NOMO-1 treated with DMSO at 0.1 percent for 48 hours (cell line): Measurements from ENCODE around the gene ZBTB22.
"Not testable (repeated sequence)": the region's sequence is repeated elsewhere in the genome, so short reads cannot be mapped to it uniquely, and the experiment has no call there.

Experiments
- DNase-seq: peaks from one replicate; lab custom pipeline; 2025; ENCODE audit not compliant: unreplicated experiment; lab: John Stamatoyannopoulos, UW

The ZBTB22 gene

GRCh38 chr6:33280539-33280938 is 37.0 kb downstream of the ZBTB22 start:
- no peak for DNase-seq

GRCh38 chr6:33279971-33280511 is 37.5 kb downstream of the ZBTB22 start:
- DNase-seq = no peak

DNA sequence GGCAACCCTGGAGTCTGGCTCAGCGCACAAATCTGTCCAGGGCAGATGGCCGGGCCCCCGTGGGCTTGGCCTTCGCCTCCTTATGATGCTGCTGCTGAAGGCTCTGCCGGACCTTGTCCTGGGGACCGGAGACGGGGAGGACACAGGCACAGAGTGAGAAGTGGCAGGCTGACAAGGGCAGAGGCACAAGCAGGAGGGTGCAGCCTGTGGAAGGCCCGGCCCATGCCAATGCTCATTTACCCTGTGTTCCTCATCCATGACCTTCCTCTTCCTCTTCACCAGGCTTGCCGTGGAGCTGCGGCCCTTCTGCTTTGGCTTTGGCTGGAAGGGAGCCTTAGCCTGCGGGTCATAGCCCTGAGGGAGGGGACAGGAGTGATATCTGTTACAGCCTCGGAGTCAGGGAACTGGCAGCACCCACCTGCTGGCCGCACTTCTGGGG is 38.3 kb downstream of the ZBTB22 start:
- no peak for DNase-seq

DNA sequence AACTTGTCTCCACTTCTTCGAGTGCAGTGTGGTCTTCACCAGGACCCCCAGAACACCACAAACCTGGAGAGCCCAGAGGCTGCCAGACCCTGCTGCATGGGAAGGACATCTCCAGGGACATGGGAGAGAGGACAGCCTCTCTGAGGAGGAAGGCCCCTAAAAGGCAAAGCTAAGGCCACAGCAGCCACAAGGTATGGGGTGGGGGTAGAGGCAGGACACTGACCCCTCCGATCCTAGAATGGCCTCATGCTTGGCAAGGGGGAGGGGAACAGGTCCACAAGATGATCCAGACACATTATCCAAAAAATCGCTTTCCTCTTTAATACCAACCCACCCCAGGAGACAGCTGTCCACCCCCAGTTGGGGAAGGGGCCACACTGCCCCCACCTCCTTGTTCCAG is 38.7 kb downstream of the ZBTB22 start:
- DNase-seq = no peak

- no peak for DNase-seq
Observed at GRCh38 chr6:33278392-33278741, 39.2 kb downstream of the ZBTB22 start.

- DNase-seq = no peak
Observed at GRCh38 chr6:33277663-33278391, 39.7 kb downstream of the ZBTB22 start.

DNA sequence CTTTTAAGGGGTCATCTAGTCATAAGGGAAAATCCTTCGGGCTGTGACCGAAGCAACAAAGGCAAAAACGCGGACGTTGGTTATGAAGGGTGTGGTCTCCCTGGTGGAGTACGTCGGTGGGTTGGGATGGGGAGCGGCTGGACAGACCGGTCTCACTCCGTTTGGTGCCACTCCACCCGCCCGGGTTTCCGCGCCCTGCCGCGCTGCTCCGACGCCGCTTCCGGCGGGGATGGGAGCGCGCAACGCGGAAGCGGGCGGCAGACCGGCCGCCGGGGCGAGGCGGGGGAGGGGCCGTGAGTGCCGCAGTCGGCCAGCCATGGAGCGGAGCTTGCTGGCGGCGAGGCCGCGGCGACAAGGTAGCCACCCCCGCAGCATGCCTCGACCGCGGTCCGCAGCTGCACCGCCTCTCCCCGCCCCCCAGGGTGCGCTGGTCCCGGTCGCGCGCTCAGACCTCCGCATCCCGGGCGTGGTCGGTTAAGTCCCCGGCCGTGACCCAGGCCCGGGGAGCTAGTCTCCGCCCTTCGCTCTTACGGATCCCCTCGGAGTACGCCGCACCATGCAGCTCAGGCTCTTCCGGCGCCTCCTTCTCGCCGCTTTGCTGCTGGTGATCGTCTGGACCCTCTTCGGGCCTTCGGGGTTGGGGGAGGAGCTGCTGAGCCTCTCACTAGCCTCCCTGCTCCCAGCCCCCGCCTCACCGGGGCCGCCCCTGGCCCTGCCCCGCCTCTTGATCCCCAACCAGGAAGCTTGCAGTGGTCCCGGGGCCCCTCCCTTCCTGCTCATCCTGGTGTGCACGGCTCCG is 40.5 kb downstream of the ZBTB22 start, which contains the start of gene B3GALT4:
TSS of gene B3GALT4 (plus strand) at position 260 of the 799 bp plus-strand sequence. CDS start at position 557, 297 bp downstream.
- DNase-seq = peak; percentile 63

GRCh38 chr6:33276581-33276863 is 41.0 kb downstream of the ZBTB22 start:
- no peak for DNase-seq

DNA sequence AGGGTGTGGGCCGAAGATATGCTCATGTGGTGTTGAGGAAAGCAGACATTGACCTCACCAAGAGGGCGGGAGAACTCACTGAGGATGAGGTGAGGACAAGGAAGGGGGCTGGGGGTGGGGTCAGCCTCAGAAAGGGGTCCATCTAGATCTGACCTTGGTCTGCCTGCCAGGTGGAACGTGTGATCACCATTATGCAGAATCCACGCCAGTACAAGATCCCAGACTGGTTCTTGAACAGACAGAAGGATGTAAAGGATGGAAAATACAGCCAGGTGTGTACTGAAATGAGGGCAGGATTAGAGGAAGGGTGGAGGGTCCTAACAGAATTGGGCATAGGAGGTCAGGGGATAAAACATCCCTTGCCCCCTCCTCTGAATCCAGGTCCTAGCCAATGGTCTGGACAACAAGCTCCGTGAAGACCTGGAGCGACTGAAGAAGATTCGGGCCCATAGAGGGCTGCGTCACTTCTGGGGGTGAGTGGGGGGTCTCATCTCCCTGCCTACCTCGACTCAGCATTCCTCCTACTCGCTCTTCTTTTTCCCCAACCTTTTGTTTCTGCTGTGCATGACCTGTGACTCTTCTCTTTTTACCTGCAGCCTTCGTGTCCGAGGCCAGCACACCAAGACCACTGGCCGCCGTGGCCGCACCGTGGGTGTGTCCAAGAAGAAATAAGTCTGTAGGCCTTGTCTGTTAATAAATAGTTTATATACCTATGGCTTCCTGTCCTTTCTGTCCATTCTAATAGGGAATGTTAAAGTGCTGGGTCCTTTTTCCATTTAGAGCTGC is 41.6 kb downstream of the ZBTB22 start:
- DNase-seq = not testable (repeated sequence)

DNA sequence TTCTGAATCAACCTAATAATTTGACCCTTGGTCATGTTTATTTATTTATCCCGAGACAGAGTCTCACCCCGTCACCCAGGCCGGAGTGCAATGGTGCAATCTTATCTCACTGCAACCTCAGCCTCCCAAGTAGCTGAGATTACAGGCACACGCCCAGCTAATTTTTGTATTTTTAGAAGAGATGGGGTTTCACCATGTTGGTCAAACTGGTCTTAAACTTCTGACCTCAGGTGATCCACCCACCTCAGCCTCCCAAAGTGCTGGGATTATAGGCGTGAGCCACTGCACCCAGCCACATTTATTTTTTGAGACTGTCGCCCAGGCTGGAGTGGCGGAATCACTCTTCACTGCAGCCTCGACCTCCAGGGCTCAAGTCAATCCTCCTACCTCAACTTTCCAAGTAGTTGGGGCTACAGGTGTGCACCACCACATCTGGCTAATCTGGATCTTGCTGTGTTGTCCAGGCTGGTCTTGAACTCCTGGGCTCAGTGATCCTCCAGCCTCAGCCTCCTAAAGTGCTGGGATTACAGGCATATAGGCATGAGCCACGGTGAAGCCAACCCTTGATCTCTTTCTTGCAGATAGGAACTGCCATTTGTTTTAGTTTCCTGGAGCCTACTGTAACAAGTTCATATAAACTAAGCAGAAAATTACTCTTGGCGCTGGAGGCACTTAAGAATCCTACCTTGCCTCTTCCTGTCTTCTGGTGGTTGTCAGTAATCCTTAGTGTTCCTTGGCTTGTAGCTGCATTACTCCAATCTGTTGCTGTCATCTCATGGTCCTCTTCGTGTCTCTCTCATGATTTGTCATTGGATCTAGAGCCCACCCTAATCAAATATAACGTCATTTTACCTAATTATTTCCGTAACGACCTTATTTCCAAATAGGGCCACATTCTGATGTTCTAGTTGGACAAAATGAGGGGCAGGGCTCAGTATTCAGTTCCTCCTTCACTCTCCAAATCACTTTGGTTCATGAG is 43.3 kb downstream of the ZBTB22 start:
- DNase-seq = peak; percentile 22

DNA sequence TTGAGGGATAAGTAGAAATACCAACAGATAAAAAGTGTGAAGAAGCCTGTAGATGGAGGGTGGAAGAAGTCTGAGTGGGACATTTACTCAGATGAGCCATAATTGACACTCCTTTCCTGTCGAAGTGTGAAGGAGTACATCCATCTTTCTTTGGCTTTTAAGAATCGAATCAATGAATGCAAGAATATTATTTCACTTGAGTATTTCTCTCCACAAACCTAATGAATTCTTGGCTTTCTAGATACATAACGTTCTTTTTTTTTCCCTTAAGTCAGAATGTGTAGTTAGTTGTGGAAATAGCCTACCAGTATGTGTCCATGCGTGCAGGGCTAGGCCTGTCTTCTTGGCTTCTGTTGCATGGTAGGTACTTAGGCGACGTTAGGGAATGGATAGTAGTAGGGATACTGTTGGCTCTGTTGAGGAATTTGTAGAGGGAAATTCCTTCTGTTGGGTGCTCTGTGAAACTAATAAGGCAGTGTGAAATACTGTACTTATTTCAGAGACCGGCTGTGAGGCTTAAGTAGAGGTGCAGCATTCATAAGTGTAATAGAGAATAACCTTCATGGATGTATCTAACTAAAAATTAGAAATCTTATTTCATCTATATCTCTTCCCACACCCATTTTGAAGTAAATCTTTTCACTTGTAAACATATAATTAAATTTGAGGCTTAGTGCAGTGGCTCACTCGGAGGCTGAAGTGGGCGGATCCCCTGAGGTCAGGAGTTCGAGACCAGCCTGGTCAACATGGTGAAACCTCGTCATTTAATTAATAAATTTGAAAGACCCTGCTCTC is 44.2 kb downstream of the ZBTB22 start:
- DNase-seq = no peak

DNA sequence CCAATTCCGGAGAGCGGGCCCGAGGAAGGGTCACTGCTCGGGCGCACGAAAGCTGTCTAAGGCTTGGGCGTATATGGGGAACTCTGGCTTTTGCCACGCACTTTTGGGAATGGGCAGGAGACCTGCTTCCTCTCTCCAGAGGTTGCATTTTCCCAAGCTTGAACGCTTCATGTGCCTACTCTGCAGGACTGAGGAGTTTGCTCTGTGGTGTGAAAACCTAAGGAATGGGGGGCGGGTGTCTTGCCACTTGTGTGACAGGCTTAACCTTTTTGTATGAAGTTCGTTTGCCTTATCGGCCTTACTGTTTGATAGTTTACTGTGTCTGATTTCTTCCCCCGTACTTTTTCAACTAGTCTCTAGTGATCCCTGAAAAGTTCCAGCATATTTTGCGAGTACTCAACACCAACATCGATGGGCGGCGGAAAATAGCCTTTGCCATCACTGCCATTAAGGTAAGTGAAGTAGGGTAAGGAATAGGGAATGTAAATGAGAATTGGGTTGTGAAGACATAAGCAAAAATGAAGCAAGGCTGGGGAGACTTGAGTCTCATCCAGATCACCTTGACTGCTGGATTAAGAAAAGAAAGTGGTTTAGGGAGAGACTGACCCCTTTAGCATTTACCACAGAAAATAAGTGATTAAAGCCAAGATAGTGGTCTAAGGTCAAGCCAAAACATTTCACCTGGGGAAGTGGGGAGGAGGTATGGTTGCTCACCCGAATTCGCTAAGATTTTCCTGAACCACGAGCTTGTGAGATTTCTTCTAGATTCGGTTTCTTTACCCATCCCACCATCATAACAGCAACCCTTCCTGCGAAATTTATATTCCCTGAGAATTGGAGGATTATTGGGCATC is 45.0 kb downstream of the ZBTB22 start:
- DNase-seq = no peak

- DNase-seq = peak; percentile 99
Observed at GRCh38 chr6:33271468-33272274, 45.9 kb downstream of the ZBTB22 start, which contains the start of the genes RPS18 and VPS52. RPS18 (plus strand) TSS chr6:33272075; CDS start chr6:33272120, 45 bp downstream. VPS52 (minus strand) TSS chr6:33271876; CDS start chr6:33271675, 201 bp downstream.

- peak; percentile 42 for DNase-seq
Observed at GRCh38 chr6:33271117-33271467, 46.5 kb downstream of the ZBTB22 start.
